SK-N-SH (cell line): Measurements from ENCODE around the gene ANGPTL4. TPM values are rescaled to one million over a fixed set of nuclear protein-coding genes. Genes with fewer than 3 reads are reported as not detected.

Experiments used
- CTCF ChIA-PET: fragments of 300-600, 350-600 bp; formaldehyde crosslinking; extraction: SDS; loops from one replicate; lab custom pipeline; 2021; lab: Yijun Ruan, JAX
- POLR2A ChIA-PET: fragments of 350-600 bp; sonication (Branson Sonifier 250); formaldehyde crosslinking; extraction: SDS; loops from one replicate; lab custom pipeline; 2020; ENCODE audit warnings: antibody characterized with exemption, inconsistent platforms; lab: Yijun Ruan, JAX
- DNase-seq: peaks from one replicate; pipeline ENCODE4 v3.0.0; 2012
- H2AFZ ChIP-seq: fragments of 200-600 bp; sonication (generic); 2 replicates; pipeline ENCODE4 v1.8.1; 2016; ENCODE audit warnings: antibody characterized with exemption, mild to moderate bottlenecking, low read depth
- H3F3A ChIP-seq: fragments of 200-600 bp; sonication (generic); replicated peaks from 2 replicates; pipeline ENCODE3; 2016; ENCODE audit warnings: antibody characterized with exemption, mild to moderate bottlenecking; ENCODE audit not compliant: insufficient read depth
- H3K27ac ChIP-seq, 2 experiments: fragments of 200-500 bp in 1 of 2; fragments of 200-600 bp in 1 of 2; sonication (Bioruptor generic) in 1 of 2; sonication (generic), shearing (Covaris generic) in 1 of 2; 2 replicates each; pipeline versions ENCODE4 v1.5.1 to v1.6.1; 2014 to 2016; ENCODE audit warnings: low read depth in 2 of 2, inconsistent platforms in 1 of 2, low read length in 1 of 2, mild to moderate bottlenecking in 1 of 2, mixed read lengths in 1 of 2
- H3K27me3 ChIP-seq: fragments of 200-600 bp; sonication (generic), shearing (Covaris generic); 2 replicates; pipeline ENCODE4 v1.6.1; 2016; ENCODE audit warnings: mixed run types; ENCODE audit not compliant: insufficient read depth
- H3K36me3 ChIP-seq, 2 experiments: fragments of 200-500 bp in 1 of 2; fragments of 200-600 bp in 1 of 2; sonication (Bioruptor generic) in 1 of 2; sonication (generic) in 1 of 2; replicated peaks in 1 of 2; 2 replicates each; pipeline versions ENCODE3 to v1.5.1; 2014 to 2016; ENCODE audit warnings: low read length in 1 of 2, mild to moderate bottlenecking in 1 of 2; ENCODE audit not compliant: insufficient read depth in 2 of 2, control insufficient read depth in 1 of 2
- H3K4me1 ChIP-seq, 2 experiments: fragments of 200-500 bp in 1 of 2; fragments of 200-600 bp in 1 of 2; sonication (Bioruptor generic) in 1 of 2; sonication (generic), shearing (Covaris generic) in 1 of 2; 2 replicates each; pipeline versions ENCODE4 v1.5.1 to v1.6.1; 2014 to 2016; ENCODE audit warnings: low read depth in 1 of 2, low read length in 1 of 2, mixed run types in 1 of 2; ENCODE audit not compliant: insufficient read depth in 2 of 2, control insufficient read depth in 1 of 2
- H3K4me2 ChIP-seq: fragments of 200-600 bp; sonication (generic), shearing (Covaris generic); 2 replicates; pipeline ENCODE4 v1.6.1; 2017; ENCODE audit warnings: mixed run types
- H3K4me3 ChIP-seq, 2 experiments: fragments of 200-500 bp in 1 of 2; fragments of 200-600 bp in 1 of 2; sonication (Bioruptor generic) in 1 of 2; sonication (generic), shearing (Covaris generic) in 1 of 2; 2 replicates each; pipeline versions ENCODE4 v1.5.1 to v1.8.1; 2014 to 2016; ENCODE audit warnings: low read depth in 2 of 2, inconsistent platforms in 1 of 2, low read length in 1 of 2, mild to moderate bottlenecking in 1 of 2, mixed read lengths in 1 of 2, moderate library complexity in 1 of 2
- H3K79me2 ChIP-seq: fragments of 200-600 bp; sonication (generic); 2 replicates; pipeline ENCODE4 v1.8.1; 2017; ENCODE audit warnings: mild to moderate bottlenecking; ENCODE audit not compliant: insufficient read depth
- H3K9ac ChIP-seq: fragments of 200-600 bp; sonication (generic); 2 replicates; pipeline ENCODE4 v1.6.1; 2017; ENCODE audit warnings: mixed run types
- H3K9me2 ChIP-seq: fragments of 200-600 bp; sonication (generic); 2 replicates; pipeline ENCODE4 v1.6.1; 2017; ENCODE audit warnings: mixed run types
- H3K9me3 ChIP-seq: fragments of 200-600 bp; sonication (generic); 2 replicates; pipeline ENCODE4 v1.6.1; 2017; ENCODE audit warnings: mixed run types, mild to moderate bottlenecking, moderate library complexity
- H4K20me1 ChIP-seq: fragments of 200-600 bp; sonication (generic); 2 replicates; pipeline ENCODE4 v1.6.1; 2017; ENCODE audit warnings: mild to moderate bottlenecking, mixed run types; ENCODE audit not compliant: insufficient read depth
- ELF1 ChIP-seq: IDR thresholded peaks from 2 replicates; pipeline ENCODE4 v1.4.0; 2012
- EZH2phosphoT487 ChIP-seq: fragments of 200-600 bp; sonication (generic); IDR thresholded peaks from 2 replicates; pipeline ENCODE4 v1.6.1; 2017; ENCODE audit warnings: low read depth, mixed run types, mild to moderate bottlenecking, antibody characterized with exemption, moderate library complexity, borderline replicate concordance
- FOXM1 ChIP-seq: IDR thresholded peaks from 2 replicates; pipeline ENCODE4 v1.4.0; 2012; ENCODE audit warnings: low read depth, mild to moderate bottlenecking
- IRF3 ChIP-seq: fragments of 150-350 bp; IDR thresholded peaks from 2 replicates; pipeline ENCODE4 v1.6.1; 2016; ENCODE audit warnings: mild to moderate bottlenecking, low read depth, low read length
- JUND ChIP-seq: IDR thresholded peaks from 2 replicates; pipeline ENCODE4 v1.4.0; 2012
- MEF2A ChIP-seq: IDR thresholded peaks from 2 replicates; pipeline ENCODE4 v1.4.0; 2012; ENCODE audit warnings: low read depth, borderline replicate concordance
- NFIC ChIP-seq: IDR thresholded peaks from 2 replicates; pipeline ENCODE4 v1.4.0; 2012; ENCODE audit warnings: borderline replicate concordance
- NRF1 ChIP-seq: IDR thresholded peaks from 2 replicates; pipeline ENCODE4 v1.6.1; 2012; ENCODE audit warnings: low read depth, mild to moderate bottlenecking, low read length
- POLR2AphosphoS5 ChIP-seq: IDR thresholded peaks from 2 replicates; pipeline ENCODE4 v1.6.1; 2012; ENCODE audit warnings: low read depth, low read length
- RCOR1 ChIP-seq: fragments of 150-350 bp; IDR thresholded peaks from 2 replicates; pipeline ENCODE4 v1.6.1; 2017; ENCODE audit warnings: antibody characterized with exemption, low read length
- REST ChIP-seq: IDR thresholded peaks from 2 replicates; pipeline ENCODE4 v1.6.1; 2012; ENCODE audit warnings: mild to moderate bottlenecking, low read depth, low read length, moderate library complexity
- RXRA ChIP-seq: IDR thresholded peaks from 2 replicates; pipeline ENCODE4 v1.4.0; 2012; ENCODE audit warnings: low read depth, mild to moderate bottlenecking, borderline replicate concordance
- SIN3A ChIP-seq: IDR thresholded peaks from 2 replicates; pipeline ENCODE4 v1.6.1; 2012; ENCODE audit warnings: low read depth, mild to moderate bottlenecking, low read length, moderate library complexity, borderline replicate concordance
- SMC3 ChIP-seq: IDR thresholded peaks from 2 replicates; pipeline ENCODE4 v1.6.1; 2012; ENCODE audit warnings: low read depth, low read length, improper control_type of control experiment
- TAF1 ChIP-seq: IDR thresholded peaks from 2 replicates; pipeline ENCODE4 v1.6.1; 2012; ENCODE audit warnings: low read depth, mild to moderate bottlenecking, low read length, moderate library complexity, borderline replicate concordance
- WGBS: methylation state at CpG from one replicate; pipeline ENCODE4 v1.1.6; 2017; ENCODE audit warnings: low lambda C conversion rate; 5-methylcytosine and 5-hydroxymethylcytosine counted together
- polyA plus RNA-seq, 3 experiments: library from polyadenylated mRNA; depleted of rRNA; stranded (reverse); fragments of >200 nt; gene quantifications; 2 replicates each; pipeline ENCODE4 v1.2.3, GENCODE V29; 2012
- TF ChIP-seq, protein P1 (sequence below): IDR thresholded peaks from 2 replicates; pipeline ENCODE4 v1.4.0; 2012; ENCODE audit warnings: low read depth
- TF ChIP-seq, protein P2 (sequence below): IDR thresholded peaks from 2 replicates; pipeline ENCODE4; 2012
- TF ChIP-seq, protein P3 (sequence below): IDR thresholded peaks from 2 replicates; pipeline ENCODE4 v1.4.0; 2012; ENCODE audit warnings: low read depth, borderline replicate concordance
- TF ChIP-seq, protein P4 (sequence below): IDR thresholded peaks from 2 replicates; pipeline ENCODE4 v1.4.0; 2012; ENCODE audit warnings: low read depth, borderline replicate concordance

The ANGPTL4 gene
- polyA plus RNA-seq, 1 of the 3 experiments (the other 2 are of a cell fraction) = 62.5 TPM

GRCh38 chr19:8321067-8321985, 42.6 kb upstream of the ANGPTL4 start, which contains the start of the genes NDUFA7 and RPS28 (continued):
- TF ChIP-seq REST (peak; percentile 68; the same call in 1 of the 2 replicates), SMC3 (no peak)

DNA sequence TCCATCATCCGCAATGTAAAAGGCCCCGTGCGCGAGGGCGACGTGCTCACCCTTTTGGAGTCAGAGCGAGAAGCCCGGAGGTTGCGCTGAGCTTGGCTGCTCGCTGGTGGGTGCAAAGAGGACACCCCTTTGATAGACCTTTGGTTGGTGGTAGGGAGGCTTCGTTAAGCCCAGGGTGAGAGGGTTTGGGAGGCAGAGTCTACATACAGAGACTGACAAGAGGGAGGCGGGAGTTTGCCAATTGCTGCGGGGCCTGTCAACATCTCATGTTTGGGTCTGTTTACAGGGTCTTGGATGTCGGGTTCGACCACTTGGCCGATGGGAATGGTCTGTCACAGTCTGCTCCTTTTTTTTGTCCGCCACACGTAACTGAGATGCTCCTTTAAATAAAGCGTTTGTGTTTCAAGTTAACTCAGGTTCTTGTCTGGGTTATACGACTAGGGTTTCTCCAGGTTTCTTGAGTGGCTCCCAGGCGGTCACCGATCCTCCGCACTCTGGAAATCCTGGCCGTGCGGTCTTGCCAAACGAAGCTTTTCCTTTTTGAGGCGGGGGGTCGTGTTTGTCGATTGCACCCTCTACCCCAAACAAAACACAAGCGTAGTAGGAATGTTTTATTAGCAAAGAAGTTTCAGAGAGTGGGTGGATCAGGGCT, 41.8 kb upstream of the ANGPTL4 start:
- ChIA-PET POLR2A (interaction anchor here (0.7 to 1.8 kb wide), 8 partner anchors 10 to 259 kb away, joined by 3 to 6 read pairs (median 4); partner anchors contain the start of gene ZNF414), CTCF (interaction anchor here (0.6 to 2.9 kb wide), 4 partner anchors 13 to 1898 kb away, joined by 3 to 14 read pairs (median 4); partner anchors contain the start of gene KHSRP)
- Histone ChIP-seq H3K36me3 (peaks cover 7 to 15% of the 10 kb centered on the region in 2 experiments), H3K27ac (peak overlapping the region; percentile 55 to 56; a peak in 2 of 4 replicates), H2AFZ (peak overlapping the region; percentile 56; the same call in 1 of the 2 replicates), H3K4me2 (peak overlapping the region; percentile 97), H3F3A (peaks cover 10% of the 10 kb centered on the region), H3K9me3 (no peaks in the 10 kb centered on the region), H3K79me2 (peaks cover 58% of the 10 kb centered on the region), H3K9ac (peak overlapping the region; percentile 99), H3K27me3 (no peaks in the 10 kb centered on the region), H3K4me1 (peaks cover 14 to 16% of the 10 kb centered on the region in 2 experiments; a peak in 2 of 4 replicates), H3K9me2 (no peaks in the 10 kb centered on the region), H4K20me1 (peaks cover 18% of the 10 kb centered on the region), H3K4me3 (peak overlapping the region; percentile 87 to 99)
- DNase-seq = no peak
- 14% methylated on average over 27 of the region's 30 CpGs for WGBS
- TF ChIP-seq EZH2phosphoT487 (no peak), TAF1 (no peak), FOXM1 (no peak), POLR2AphosphoS5 (no peak), JUND (no peak), RCOR1 (no peak), SIN3A (no peak), MEF2A (no peak), IRF3 (no peak), NRF1 (no peak), ELF1 (no peak), NFIC (no peak), RXRA (no peak)
- TF ChIP-seq, protein P1, sequence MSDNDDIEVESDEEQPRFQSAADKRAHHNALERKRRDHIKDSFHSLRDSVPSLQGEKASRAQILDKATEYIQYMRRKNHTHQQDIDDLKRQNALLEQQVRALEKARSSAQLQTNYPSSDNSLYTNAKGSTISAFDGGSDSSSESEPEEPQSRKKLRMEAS = no peak
- TF ChIP-seq, protein P2, sequence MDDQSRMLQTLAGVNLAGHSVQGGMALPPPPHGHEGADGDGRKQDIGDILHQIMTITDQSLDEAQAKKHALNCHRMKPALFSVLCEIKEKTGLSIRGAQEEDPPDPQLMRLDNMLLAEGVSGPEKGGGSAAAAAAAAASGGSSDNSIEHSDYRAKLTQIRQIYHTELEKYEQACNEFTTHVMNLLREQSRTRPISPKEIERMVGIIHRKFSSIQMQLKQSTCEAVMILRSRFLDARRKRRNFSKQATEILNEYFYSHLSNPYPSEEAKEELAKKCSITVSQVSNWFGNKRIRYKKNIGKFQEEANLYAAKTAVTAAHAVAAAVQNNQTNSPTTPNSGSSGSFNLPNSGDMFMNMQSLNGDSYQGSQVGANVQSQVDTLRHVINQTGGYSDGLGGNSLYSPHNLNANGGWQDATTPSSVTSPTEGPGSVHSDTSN = no peak
- TF ChIP-seq, protein P3, sequence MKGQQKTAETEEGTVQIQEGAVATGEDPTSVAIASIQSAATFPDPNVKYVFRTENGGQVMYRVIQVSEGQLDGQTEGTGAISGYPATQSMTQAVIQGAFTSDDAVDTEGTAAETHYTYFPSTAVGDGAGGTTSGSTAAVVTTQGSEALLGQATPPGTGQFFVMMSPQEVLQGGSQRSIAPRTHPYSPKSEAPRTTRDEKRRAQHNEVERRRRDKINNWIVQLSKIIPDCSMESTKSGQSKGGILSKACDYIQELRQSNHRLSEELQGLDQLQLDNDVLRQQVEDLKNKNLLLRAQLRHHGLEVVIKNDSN = no peak
- TF ChIP-seq, protein P4, sequence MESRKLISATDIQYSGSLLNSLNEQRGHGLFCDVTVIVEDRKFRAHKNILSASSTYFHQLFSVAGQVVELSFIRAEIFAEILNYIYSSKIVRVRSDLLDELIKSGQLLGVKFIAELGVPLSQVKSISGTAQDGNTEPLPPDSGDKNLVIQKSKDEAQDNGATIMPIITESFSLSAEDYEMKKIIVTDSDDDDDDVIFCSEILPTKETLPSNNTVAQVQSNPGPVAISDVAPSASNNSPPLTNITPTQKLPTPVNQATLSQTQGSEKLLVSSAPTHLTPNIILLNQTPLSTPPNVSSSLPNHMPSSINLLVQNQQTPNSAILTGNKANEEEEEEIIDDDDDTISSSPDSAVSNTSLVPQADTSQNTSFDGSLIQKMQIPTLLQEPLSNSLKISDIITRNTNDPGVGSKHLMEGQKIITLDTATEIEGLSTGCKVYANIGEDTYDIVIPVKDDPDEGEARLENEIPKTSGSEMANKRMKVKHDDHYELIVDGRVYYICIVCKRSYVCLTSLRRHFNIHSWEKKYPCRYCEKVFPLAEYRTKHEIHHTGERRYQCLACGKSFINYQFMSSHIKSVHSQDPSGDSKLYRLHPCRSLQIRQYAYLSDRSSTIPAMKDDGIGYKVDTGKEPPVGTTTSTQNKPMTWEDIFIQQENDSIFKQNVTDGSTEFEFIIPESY = no peak
